ENCODE data around the gene GLI3.

The GLI3 gene

GRCh38 chr7:42175834-42176723 is 60.9 kb downstream of the GLI3 start:
- H3K27me3 ChIP-seq (ENCODE audit: insufficient read depth, low read length), result no peaks in the 10 kb centered on the region
- H3K4me3 ChIP-seq (ENCODE audit: low read length), result no peak overlapping the region
- H3K4me1 ChIP-seq (ENCODE audit: insufficient read depth, low read length), result no peaks in the 10 kb centered on the region
- no peaks in the 10 kb centered on the region for H3K9me3 ChIP-seq (ENCODE audit: low read length)
- H2AFZ ChIP-seq (ENCODE audit: low read depth, low read length), result no peak overlapping the region
- peaks cover 35% of the 10 kb centered on the region for H3K36me3 ChIP-seq (ENCODE audit: insufficient read depth, low read length)

GRCh38 chr7:42174391-42174912 is 62.6 kb downstream of the GLI3 start:
- Histone ChIP-seq H2AFZ (ENCODE audit: low read depth, low read length) (no peak overlapping the region), H3K4me1 (ENCODE audit: insufficient read depth, low read length) (no peaks in the 10 kb centered on the region), H3K4me3 (ENCODE audit: low read length) (no peak overlapping the region), H3K9me3 (ENCODE audit: low read length) (no peaks in the 10 kb centered on the region), H3K36me3 (ENCODE audit: insufficient read depth, low read length) (peaks cover 25% of the 10 kb centered on the region), H3K27me3 (ENCODE audit: insufficient read depth, low read length) (no peaks in the 10 kb centered on the region)

GRCh38 chr7:42170724-42171123 is 66.3 kb downstream of the GLI3 start:
- Histone ChIP-seq H3K27me3 (ENCODE audit: insufficient read depth, low read length) (no peaks in the 10 kb centered on the region), H2AFZ (ENCODE audit: low read depth, low read length) (no peak overlapping the region), H3K36me3 (ENCODE audit: insufficient read depth, low read length) (peaks cover 14% of the 10 kb centered on the region), H3K4me3 (ENCODE audit: low read length) (no peak overlapping the region), H3K4me1 (ENCODE audit: insufficient read depth, low read length) (no peaks in the 10 kb centered on the region), H3K9me3 (ENCODE audit: low read length) (peaks cover 2% of the 10 kb centered on the region)

- Histone ChIP-seq H3K36me3 (ENCODE audit: insufficient read depth, low read length) (peaks cover 11% of the 10 kb centered on the region), H3K27me3 (ENCODE audit: insufficient read depth, low read length) (no peaks in the 10 kb centered on the region), H2AFZ (ENCODE audit: low read depth, low read length) (no peak overlapping the region), H3K9me3 (ENCODE audit: low read length) (peaks cover 2% of the 10 kb centered on the region), H3K4me1 (ENCODE audit: insufficient read depth, low read length) (no peaks in the 10 kb centered on the region), H3K4me3 (ENCODE audit: low read length) (no peak overlapping the region)
Observed at GRCh38 chr7:42168512-42168911, 68.5 kb downstream of the GLI3 start.

GRCh38 chr7:42167631-42168236 is 69.3 kb downstream of the GLI3 start:
- Histone ChIP-seq H3K4me3 (ENCODE audit: low read length) (no peak overlapping the region), H3K27me3 (ENCODE audit: insufficient read depth, low read length) (no peaks in the 10 kb centered on the region), H2AFZ (ENCODE audit: low read depth, low read length) (no peak overlapping the region), H3K36me3 (ENCODE audit: insufficient read depth, low read length) (peaks cover 6% of the 10 kb centered on the region), H3K4me1 (ENCODE audit: insufficient read depth, low read length) (no peaks in the 10 kb centered on the region), H3K9me3 (ENCODE audit: low read length) (peaks cover 2% of the 10 kb centered on the region)

- Histone ChIP-seq H3K4me1 (ENCODE audit: insufficient read depth, low read length) (peaks cover 2% of the 10 kb centered on the region), H3K9me3 (ENCODE audit: low read length) (peaks cover 2% of the 10 kb centered on the region), H3K36me3 (ENCODE audit: insufficient read depth, low read length) (peaks cover 2% of the 10 kb centered on the region), H3K4me3 (ENCODE audit: low read length) (no peak overlapping the region), H2AFZ (ENCODE audit: low read depth, low read length) (no peak overlapping the region), H3K27me3 (ENCODE audit: insufficient read depth, low read length) (no peaks in the 10 kb centered on the region)
Observed at GRCh38 chr7:42167206-42167605, 69.8 kb downstream of the GLI3 start.

- Histone ChIP-seq H3K27me3 (ENCODE audit: insufficient read depth, low read length) (no peaks in the 10 kb centered on the region), H3K4me1 (ENCODE audit: insufficient read depth, low read length) (peaks cover 8% of the 10 kb centered on the region), H2AFZ (ENCODE audit: low read depth, low read length) (no peak overlapping the region), H3K4me3 (ENCODE audit: low read length) (no peak overlapping the region), H3K9me3 (ENCODE audit: low read length) (peaks cover 2% of the 10 kb centered on the region), H3K36me3 (ENCODE audit: insufficient read depth, low read length) (peaks cover 2% of the 10 kb centered on the region)
Observed at GRCh38 chr7:42164881-42165428, 72.1 kb downstream of the GLI3 start.

GRCh38 chr7:42162560-42163325 is 74.3 kb downstream of the GLI3 start:
- Histone ChIP-seq H2AFZ (ENCODE audit: low read depth, low read length) (no peak overlapping the region), H3K36me3 (ENCODE audit: insufficient read depth, low read length) (peaks cover 2% of the 10 kb centered on the region), H3K4me3 (ENCODE audit: low read length) (no peak overlapping the region), H3K4me1 (ENCODE audit: insufficient read depth, low read length) (peaks cover 8% of the 10 kb centered on the region), H3K9me3 (ENCODE audit: low read length) (peaks cover 2% of the 10 kb centered on the region), H3K27me3 (ENCODE audit: insufficient read depth, low read length) (no peaks in the 10 kb centered on the region)

- Histone ChIP-seq H3K27me3 (ENCODE audit: insufficient read depth, low read length) (no peaks in the 10 kb centered on the region), H3K36me3 (ENCODE audit: insufficient read depth, low read length) (peaks cover 2% of the 10 kb centered on the region), H3K9me3 (ENCODE audit: low read length) (peaks cover 2% of the 10 kb centered on the region), H2AFZ (ENCODE audit: low read depth, low read length) (no peak overlapping the region), H3K4me1 (ENCODE audit: insufficient read depth, low read length) (peaks cover 14% of the 10 kb centered on the region), H3K4me3 (ENCODE audit: low read length) (no peak overlapping the region)
Observed at GRCh38 chr7:42161719-42162118, 75.3 kb downstream of the GLI3 start.

- H3K9me3 ChIP-seq (ENCODE audit: low read length), result peaks cover 2% of the 10 kb centered on the region
- no peaks in the 10 kb centered on the region for H3K27me3 ChIP-seq (ENCODE audit: insufficient read depth, low read length)
- peaks cover 20% of the 10 kb centered on the region for H3K4me1 ChIP-seq (ENCODE audit: insufficient read depth, low read length)
- no peak overlapping the region for H2AFZ ChIP-seq (ENCODE audit: low read depth, low read length)
- peaks cover 2% of the 10 kb centered on the region for H3K36me3 ChIP-seq (ENCODE audit: insufficient read depth, low read length)
- H3K4me3 ChIP-seq (ENCODE audit: low read length), result no peak overlapping the region
Observed at GRCh38 chr7:42161110-42161509, 75.9 kb downstream of the GLI3 start.

GRCh38 chr7:42159130-42159529 is 77.9 kb downstream of the GLI3 start:
- no peaks in the 10 kb centered on the region for H3K9me3 ChIP-seq (ENCODE audit: low read length)
- no peak overlapping the region for H3K4me3 ChIP-seq (ENCODE audit: low read length)

GRCh38 chr7:42156967-42157721 is 79.9 kb downstream of the GLI3 start:
- no peaks in the 10 kb centered on the region for H3K27me3 ChIP-seq (ENCODE audit: insufficient read depth, low read length)
- no peaks in the 10 kb centered on the region for H3K9me3 ChIP-seq (ENCODE audit: low read length)
- peaks cover 2% of the 10 kb centered on the region for H3K36me3 ChIP-seq (ENCODE audit: insufficient read depth, low read length)
- peaks cover 56% of the 10 kb centered on the region for H3K4me1 ChIP-seq (ENCODE audit: insufficient read depth, low read length)
- H2AFZ ChIP-seq (ENCODE audit: low read depth, low read length), result no peak overlapping the region
- no peak overlapping the region for H3K4me3 ChIP-seq (ENCODE audit: low read length)

More at GRCh38 chr7:42159130-42159529, 77.9 kb downstream of the GLI3 start:
- peaks cover 39% of the 10 kb centered on the region for H3K4me1 ChIP-seq (ENCODE audit: insufficient read depth, low read length)
- no peaks in the 10 kb centered on the region for H3K27me3 ChIP-seq (ENCODE audit: insufficient read depth, low read length)
- peaks cover 2% of the 10 kb centered on the region for H3K36me3 ChIP-seq (ENCODE audit: insufficient read depth, low read length)
- no peak overlapping the region for H2AFZ ChIP-seq (ENCODE audit: low read depth, low read length)

Measured in neuron (in vitro differentiated cells).